ENCODE data around the gene SLC13A1.

Gene SLC13A1

DNA sequence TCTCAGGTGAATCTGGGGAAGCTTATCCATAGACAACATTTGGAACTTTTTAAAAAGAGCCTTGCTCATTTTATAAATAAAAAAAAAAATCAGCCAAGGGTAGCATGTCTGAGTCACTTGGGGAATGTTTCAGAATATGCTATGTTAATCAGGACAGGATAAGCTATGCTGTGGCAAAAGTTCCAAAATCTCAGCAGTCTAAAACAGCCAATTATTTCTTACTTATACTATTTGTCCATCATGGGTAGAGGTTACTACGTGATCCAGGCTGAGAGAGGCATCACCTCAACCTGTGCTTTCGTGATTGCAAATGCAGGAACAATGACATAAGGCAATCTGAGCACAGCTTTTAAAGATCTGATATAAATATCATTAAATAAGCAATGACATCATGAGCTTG is 6.5 kb downstream of the SLC13A1 start:
- DNase-seq: no peak

DNA sequence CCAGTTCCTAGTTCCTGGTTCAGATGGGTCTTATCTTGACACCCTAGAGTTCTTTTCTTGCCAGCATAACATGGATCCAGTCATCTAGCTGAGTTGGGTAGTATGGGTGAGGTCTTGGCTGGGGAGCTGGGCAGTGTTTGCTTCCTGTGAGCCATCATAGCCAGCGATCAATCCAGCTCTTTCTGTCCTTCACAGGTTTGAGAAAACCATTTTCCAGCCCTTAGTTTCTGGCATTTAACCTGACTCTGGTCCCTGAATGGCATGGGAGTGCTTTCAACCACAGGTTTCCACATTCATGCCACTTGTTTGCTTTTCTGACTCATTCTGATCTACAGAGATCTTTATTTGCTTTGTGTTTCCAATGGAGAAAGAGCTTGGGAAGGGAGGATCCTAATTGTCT is 8.6 kb downstream of the SLC13A1 start:
- no peak for DNase-seq

DNA sequence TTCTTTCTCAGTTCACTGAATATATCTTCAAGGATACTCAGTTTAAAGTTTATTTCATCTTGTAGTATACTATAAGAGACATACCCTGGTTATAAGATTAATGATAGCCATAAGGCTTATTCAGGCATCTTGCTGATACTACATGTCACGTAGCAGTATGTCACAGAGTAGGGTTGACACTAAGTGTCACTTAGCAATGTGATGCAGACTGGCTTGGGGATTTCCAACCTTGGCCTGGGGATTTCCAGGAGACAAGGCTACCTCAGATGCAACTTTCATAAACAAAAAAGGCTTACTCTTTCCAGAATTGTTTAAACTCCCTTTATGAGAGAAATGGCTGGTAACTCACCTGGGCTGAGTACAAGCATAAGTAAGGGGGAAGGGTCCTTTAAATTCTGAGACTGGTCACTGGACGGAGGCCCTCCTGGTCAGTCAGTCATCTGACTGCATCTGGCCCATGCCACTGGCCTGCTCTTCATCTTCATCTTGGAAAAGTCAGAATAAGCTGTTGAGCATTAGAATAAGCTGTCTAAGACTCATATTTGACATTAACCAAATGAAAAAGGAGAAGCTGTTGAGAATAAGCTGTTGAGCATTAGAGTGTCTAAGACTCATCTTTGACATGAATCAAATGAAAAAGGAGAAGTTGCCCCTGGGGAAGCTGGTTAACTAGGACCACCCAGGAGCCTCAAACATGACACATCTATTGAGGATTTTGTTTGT is 9.5 kb downstream of the SLC13A1 start:
- DNase-seq: no peak

DNA sequence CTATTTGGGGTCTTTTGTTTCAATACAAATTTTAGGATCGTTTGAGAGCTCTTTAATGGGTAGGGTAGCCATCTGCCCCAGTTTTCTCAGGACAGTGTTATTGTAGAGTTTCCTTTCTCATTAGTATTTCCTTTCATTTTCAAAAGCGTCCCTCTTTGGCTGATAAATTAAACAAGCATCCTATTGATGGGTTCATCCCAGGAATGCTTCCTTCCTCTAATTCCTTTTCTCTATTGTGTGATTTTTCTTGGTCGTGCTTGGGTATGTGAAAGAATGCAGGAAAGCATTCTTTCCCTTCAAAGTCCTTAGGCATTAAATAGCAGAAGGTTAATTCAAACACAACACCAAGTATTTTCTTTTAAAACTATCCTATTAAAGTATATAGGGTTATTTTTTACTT is 14.0 kb downstream of the SLC13A1 start:
- no peak for DNase-seq

DNA sequence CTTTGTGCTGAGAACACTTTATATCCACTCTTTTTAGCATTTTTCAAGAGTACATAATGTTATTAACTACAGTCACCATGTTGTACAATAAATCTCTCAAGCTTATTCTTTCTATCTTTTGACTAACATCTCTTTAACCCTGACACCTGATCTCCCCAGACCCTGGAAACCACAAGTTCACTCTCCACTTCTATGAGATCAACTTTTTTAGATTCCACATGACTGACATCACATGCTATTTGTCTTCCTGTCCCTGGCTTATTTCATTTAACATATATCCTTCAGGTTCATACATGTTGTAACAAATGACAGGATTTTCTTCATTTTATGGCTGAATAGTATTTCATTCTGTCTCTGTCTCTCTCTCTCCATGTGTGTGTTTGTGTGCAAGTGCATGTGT is 15.5 kb downstream of the SLC13A1 start:
- DNase-seq: no peak

DNA sequence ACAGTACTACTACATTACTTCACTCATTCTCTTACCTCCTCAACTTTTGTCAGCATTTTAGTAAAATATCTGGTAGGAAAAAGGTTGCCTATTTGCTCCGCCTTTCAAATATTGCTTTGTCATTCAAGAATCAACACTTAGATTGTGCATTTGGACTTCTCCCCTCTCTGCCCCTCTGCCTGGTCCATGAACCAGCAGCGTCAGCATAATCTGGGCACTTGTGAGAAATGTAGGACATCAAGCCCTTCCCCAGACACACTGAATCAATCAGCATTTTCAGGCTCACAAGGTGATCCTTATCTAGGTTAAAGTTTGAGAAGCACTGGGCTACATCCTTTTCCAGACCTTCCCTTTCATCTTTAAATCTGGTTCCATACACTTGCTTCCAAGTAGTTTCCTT is 16.3 kb downstream of the SLC13A1 start:
- no peak for DNase-seq

DNA sequence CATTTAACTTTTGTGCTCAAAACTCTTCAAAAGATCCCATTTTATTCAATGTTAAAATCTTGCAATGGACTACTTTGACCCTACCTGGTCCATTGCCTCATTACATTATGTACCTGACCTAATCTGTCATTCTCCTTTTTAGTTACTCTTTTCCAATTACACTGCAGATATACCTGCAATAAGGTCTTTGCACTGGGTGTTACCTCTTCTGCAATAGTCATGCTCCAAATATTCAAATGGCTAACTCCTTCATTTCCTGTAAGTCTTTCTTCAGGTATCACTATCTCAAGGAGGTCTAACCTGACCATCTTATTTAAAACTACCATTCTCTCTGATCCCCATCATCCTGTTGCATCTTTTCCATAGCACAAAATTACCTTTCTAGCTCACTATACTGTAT is 22.3 kb downstream of the SLC13A1 start:
- no peak for DNase-seq

DNA sequence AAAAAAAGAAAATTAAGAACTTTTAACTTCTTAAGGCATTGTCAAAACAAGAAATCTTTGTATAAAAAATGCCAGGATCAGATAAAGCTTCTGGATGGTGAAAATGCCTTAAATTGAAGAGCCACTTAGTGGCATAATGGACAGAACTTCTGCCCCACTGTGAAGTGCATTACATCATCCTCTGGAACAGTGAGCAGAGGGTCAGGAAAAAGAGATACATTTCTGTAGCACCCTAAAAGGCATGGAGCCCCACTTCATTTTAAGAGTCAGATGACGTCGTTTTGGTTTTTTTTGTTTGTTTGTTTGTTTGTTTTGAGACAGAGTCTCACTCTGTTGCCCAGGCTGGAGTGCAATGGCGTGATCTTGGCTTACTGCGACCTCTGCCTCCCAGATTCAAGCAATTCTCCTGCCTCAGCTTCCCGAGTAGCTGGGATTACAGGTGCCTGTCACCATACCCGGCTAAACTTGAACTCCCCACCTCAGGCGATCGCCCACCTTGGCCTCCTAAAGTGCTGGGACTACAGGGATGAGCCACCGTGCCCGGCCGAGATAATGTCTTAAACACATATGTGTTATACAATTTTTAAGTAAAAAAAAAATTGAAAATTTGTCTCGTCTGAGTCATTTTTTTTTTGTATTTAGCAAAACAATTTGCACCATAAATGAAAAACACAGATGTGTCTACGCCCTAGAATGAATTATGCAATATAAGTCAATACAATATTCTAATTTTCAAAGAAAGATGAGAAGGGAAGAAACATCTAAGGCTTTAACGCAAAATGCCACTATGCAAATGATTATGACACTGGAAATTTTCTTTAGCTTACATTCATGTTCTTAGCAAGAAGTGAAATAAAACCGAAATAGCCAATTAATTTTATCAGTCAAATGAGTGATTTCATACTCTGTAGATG is 29.2 kb downstream of the SLC13A1 start:
- no peak for DNase-seq

DNA sequence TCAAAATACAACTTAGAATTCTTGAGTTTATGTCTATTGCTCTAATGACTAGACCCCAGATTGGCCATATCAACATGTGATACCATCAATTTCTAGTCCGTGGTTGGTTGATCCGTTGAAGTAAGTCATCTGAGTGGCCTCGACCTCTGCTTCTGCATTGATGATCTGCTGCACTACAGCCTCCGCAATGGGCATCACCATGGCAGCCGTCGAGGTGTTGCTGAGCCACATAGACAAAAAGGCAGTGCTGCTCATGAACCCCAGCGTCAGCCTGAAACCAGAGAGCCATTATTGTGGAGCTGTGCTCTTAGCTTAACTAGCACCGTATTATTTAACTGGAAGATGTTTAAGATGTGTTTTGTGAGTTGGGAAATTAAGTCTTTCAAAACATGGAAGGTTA is 30.7 kb downstream of the SLC13A1 start:
- DNase-seq: no peak

DNA sequence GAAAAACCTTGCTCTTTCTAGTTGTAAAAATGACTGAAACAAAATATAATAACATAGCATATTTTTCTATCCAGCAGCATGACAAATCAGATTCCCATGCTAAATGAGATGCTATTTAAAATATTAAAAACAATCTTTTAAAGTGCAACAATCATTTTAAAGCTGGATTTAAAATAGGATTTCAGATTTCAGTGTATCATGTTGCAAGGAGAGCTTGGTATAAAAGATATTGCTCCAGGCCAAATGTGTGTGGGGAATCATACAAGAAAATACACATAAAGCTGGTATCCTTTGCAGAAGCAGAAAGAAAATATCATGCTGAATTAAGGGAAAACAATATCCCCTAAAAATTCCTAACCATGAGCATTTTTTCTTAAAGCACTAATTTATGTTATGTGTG is 42.2 kb downstream of the SLC13A1 start:
- DNase-seq: no peak

DNA sequence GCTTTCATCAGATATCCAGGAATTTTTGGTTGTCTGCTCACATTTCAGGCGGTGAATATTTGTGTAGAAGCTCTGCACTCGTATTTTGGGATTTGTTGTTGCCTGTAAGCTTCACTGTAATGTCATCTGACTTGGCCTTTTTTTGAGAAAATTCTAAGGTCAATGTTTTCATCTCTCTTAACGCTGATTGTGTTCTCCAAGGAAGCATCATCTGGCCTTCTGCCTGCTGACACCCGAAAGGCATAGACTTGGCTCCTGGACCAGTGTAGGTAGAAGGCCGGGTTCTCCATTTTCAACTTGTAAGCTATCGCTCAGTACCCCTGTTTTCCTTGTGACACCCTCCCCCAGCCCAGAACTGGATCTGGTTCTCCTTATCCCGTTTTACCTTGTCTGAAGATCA is 44.2 kb downstream of the SLC13A1 start:
- DNase-seq: no peak

DNA sequence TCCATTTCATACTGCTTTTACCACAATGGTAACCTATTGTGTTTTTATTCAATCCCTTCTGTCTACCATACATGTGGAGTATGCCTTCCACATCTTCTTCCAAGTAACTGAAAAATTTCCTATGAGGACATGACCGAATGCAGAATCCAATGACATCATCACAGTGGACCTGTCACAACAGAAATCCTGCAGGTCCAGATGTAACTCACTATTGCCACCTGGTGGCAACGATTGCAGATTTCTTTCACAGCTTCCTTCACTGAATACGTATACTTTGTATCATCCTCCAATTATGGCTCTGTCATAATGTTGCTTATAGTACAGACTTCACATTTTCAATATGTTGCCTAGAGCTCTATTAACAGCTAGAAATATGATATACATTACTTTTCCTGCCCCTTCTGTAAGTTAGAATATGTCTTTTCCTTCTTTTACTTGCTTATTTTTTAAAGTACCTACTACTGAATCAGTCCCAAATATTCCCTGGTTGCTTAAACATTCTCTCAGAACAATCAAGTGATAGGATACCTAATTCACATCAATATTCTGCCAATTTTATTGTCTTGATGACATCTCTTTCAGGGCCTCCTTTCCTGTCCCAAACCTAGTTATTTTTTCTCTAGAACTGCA is 45.4 kb downstream of the SLC13A1 start:
- peak; percentile 23 for DNase-seq

DNA sequence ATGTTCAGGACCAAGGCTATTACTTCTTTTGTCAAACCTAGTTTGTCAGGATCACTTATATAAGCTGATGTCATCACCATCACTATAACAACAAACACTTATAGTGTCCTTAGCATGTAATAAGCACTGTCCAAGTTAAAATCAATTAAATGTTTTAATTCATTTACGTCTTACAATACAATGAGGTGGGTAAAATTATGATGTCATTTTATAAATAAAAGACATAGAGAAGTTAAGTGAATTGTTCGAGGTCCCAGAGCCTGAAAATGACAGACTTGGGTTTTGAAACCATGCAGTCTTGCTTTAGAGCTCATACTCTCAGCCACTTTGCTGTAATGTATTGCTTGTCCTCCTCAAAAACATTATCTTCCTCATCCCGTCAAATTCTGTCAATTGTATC is 48.3 kb downstream of the SLC13A1 start:
- no peak for DNase-seq

DNA sequence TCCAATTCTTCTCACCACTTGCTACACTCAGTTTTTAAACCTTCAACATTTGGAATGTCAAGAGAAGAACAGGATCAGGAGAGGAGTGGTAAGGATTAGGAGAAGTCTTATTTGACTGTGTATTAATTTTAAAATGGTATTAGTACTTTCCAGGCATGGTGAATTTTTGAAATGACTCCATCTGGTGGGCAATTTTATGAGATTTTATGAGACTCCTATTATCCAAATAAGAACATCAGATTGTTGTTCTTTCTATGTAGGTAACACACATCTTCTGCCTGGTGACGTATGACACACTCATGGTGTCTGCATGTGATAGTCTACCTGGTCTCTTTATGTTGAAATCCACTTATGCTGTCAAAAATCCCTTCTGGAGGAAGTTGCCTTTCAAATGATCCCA is 51.0 kb downstream of the SLC13A1 start:
- DNase-seq: no peak

DNA sequence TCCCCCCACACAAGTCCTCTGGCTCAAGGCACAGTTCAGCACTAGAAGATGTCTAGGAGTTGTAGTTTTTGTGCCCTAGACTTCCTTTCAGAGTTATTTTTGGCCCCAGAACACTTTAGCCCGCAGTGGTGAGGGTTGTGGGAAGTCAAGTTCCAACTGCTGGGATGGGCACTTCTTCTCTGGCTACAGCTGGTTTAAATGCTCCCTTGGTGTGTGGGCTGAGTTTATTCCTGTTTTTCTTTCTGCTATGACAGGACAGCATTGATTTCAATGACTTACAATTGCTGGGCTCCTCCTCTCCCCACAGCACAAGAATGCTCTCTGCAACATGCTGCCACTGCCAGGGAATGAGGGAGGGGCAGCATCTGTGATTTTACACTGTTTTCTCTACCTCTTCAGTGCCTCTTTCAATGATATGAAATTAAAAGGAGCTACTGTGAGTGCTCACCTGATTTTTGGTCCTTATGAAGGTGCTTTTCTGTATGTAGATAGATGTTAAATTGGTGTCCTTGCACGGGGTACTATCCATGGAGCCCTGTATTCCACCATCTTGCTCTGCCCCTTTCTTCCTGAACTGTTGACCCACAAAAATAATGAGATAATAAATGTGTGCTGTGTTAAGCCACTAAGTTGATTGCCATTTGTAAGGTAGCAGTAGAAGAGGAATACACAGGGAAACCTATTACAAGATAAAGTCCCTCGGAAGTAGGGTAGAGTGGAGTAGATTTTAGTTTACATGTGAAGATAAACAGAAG is 56.3 kb downstream of the SLC13A1 start:
- no peak for DNase-seq

DNA sequence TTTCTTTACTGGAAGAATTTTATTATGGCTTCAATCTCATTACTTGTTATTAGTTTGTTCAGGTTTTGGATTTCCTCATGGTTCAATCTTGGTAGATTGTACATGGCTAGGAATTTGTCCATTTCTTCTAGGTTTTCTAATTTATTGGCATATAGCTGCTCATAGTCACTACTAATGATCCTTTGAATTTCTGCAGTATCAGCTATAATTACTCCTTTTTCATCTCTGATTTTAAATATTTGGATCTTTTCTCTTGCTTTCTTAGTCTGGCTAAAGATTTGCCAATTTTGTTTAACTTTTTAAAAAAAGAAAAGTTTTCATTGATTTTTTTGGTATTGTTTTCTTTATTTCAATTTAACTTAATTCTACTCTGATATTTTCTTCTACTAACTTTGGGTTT is 59.2 kb downstream of the SLC13A1 start:
- DNase-seq: no peak

DNA sequence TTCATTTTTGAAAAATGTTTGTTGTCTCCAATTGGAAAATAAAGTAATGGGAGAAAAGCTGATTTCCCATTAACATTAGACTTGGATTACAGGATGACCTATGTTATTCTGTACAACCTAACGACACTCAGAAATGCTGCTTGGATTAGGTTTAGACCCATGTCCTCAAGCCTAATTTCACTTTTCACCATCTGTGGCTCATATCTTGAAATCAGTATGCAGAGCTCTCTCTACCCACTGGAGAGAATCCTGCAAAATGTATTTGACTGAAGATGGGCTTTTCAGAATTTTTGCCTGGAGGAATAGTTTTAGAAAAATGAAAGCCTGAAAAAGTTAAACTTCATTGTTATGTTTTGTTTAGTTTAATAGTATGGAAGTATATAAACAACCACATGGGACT is 63.8 kb downstream of the SLC13A1 start:
- DNase-seq: no peak

DNA sequence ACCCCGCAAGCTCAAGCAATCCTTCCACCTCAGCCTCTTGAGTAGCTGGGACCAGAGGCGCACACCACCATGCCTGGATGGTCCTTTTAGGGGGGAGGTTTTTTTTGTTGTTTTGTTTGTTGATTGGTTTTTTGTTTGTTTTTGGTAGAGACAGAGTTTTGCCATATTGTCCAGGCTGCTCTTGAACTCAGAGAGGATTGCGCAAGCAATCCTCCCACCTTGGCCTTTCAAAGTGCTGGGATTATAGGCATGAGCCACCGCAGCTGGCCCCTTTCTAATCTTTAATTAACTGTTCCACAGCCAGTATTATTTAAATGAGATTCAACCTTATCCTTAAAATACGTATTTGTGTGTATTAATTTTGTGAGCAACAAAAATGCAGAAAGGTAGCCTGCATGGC is 65.8 kb downstream of the SLC13A1 start:
- DNase-seq: no peak

DNA sequence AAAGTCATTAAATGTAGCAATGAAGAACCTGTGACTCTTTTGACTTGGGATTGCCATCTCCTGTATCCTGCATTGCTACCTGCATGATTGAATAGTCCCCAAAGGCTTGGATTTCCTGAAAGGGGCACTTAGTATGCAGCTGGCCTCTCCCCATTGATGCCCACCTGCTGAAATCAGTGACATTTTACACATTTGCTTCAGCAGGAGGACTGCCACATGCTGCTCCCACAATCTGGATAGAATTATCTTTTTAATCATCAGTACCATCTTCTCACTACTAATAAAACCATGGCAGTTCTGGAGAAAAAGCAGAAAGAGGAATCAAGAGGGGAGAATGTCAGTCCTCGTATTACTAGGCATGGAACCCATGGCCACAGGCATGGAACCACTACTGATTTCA is 67.8 kb downstream of the SLC13A1 start:
- DNase-seq: no peak

DNA sequence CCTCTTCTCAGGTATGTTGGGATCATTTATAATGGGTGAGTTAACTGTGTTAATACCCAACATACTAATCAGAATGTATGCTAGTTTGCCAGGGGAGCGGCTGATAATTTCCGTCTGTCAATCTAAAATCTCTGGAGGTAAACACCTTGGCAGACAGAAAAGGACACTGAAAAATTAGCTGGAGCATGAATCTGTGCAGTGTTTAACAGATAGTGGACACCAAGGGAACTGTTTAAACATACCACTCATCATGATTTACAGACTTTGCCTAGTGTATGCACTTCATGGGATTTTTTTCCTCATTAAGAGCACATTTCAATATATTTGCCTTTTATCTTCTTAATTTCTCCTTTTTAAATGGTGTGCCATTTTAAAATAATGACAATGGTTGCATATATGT is 68.2 kb downstream of the SLC13A1 start:
- DNase-seq: no peak

DNA sequence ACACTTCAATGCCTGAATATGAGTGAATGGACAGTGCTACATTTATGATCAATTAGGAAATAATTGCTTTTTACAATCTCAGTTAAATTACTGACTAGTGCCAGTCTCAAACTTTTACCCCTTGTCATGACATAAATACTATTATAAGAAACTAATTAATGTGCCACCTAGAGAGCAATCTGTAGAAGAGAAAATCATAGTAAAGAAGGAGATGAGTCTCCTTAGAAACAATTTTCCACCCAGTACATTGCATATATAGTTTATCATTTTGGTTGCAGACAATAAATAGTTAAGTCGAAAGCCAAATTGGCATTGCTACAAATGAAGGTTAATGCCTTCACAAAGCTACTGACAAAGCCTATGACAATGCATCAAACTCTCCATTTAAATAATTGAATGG is 68.6 kb downstream of the SLC13A1 start:
- no peak for DNase-seq

DNA sequence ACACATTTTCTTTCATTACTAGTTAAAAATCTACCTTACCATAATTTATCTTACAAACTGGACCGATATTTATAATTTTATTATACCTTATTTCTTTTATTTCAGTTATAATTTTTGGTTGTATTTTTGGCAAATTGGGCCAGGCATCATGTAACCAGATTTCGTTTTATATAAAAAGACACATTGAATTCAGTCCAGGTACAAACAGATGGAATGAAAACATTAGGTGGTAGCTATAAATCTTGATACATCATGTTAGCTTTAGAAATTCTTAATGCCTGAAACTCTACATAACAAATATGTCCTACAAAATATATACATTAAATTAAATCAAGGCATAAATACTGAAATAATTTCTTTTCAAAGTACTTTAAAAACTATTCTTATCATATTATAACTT is 73.1 kb downstream of the SLC13A1 start:
- no peak for DNase-seq

DNA sequence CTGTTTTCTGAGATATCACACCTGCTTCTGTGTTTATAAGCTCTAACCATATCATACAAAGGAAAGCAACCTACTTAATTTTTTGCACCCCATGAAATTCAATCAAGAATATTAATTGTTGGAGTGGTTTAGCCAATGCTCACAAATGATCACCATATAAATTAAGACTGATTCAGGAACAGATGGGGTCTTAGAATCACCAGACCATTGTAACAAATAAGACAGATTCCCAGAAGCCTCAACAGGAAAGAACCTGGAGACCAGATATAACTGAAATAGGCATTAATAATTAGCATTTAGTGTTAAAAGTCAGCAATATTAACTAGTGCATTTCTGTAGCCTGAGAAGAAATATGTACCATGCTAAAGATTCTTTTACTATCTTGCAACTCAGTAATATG is 73.6 kb downstream of the SLC13A1 start:
- no peak for DNase-seq

Data from CD4-positive, alpha-beta T cell treated with Interleukin-10 for 1 hour (primary cell).